Measurements from ENCODE around the gene GLMP. TPM values are rescaled to one million over a fixed set of nuclear protein-coding genes. Genes with fewer than 3 reads are reported as not detected.

Gene GLMP
- total RNA-seq, 1 donor, result 55.3 TPM

DNA sequence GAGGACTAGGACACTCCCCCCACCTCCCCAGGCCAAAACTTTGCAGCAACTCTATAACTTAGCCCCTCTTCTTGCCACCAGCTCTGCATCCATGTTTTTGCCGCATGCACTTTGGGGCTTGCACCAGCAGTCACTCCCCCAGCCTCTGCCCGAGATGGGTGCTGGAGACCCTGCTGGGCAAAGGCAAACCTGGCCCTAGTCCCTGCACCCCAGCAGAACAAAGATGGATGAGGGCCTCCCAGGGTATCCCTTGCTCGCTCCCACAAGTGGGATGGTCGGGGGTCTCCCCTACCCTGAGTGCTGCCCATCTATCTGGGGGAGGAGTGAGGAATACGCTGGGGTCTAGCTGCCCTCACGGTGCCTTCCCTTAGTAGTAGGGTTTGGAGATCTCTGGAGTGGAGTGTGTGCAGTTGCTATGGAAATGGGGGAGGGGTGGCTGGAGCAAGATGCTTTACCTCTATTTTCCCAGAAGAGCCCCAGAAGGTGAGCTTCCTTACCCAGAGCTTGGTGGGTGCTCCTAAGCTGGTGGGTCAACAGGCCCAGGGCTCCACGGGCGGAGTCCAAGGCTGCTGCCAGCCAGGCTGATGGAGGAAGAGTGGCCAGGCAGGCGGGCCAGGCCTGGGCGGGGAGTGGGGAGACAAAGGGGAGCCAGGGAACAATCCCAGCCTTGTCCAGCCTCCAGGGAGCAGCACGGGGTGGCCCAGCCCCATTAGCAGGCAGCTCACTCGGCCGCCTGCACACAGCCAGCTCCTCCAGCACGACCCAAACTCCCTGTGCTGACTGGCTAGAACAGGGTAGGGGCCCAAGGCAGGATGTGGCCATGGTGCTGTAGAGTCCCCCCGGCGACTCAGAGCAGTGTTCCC, 47.8 kb downstream of the GLMP start, which contains the start of gene PAQR6:
Gene PAQR6 (minus strand): TSS at position 597 of the 863 bp plus-strand sequence. CDS start 1,325 bp downstream, outside the sequence.
- TF ChIP-seq, protein P1, sequence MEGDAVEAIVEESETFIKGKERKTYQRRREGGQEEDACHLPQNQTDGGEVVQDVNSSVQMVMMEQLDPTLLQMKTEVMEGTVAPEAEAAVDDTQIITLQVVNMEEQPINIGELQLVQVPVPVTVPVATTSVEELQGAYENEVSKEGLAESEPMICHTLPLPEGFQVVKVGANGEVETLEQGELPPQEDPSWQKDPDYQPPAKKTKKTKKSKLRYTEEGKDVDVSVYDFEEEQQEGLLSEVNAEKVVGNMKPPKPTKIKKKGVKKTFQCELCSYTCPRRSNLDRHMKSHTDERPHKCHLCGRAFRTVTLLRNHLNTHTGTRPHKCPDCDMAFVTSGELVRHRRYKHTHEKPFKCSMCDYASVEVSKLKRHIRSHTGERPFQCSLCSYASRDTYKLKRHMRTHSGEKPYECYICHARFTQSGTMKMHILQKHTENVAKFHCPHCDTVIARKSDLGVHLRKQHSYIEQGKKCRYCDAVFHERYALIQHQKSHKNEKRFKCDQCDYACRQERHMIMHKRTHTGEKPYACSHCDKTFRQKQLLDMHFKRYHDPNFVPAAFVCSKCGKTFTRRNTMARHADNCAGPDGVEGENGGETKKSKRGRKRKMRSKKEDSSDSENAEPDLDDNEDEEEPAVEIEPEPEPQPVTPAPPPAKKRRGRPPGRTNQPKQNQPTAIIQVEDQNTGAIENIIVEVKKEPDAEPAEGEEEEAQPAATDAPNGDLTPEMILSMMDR (IDR thresholded peaks at IDR 0.05; ENCODE audit: insufficient read depth, low read depth, low read length), result no peak
- H3K4me3 ChIP-seq (ENCODE audit: low read depth, low read length), result no peak within 1 kb of the TSS
- DNase-seq (ENCODE audit: low read depth), result no peak

DNA sequence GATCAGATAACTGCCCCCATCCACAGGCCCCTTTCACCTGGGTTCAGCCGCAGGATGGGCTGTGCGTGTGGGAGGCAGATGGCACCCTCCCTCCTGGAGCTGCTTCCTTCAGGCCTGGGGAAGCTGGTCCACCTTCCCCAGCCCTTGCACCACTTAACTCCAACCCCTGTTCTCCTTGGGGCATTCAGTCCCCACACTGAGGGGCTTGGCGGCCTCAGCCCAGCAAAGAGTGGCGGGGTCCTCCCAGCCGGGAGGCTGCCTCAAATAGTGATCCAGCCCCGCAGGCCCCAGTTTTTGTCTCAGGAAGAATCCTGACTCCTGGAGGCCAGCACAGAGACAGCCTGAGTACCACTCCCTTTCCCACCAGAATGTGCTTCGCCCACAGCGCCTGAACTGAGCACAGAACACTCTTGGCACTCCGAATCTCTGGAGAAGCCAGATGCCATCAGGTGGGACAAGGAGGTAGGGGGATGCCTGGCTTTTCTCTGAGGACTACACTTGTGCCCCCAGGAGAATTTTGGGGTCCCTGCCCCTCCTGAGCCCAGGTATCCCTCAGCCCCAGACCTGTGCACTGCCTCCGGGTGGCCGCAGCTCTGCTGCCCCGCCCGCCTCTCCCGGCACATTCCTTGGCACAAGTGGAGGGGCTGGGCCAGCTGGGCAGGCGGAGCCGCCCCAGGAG, 48.6 kb downstream of the GLMP start:
- TF ChIP-seq, protein P1 (IDR thresholded peaks at IDR 0.05; ENCODE audit: insufficient read depth, low read depth, low read length), result no peak
- no peak overlapping the region for H3K4me3 ChIP-seq (ENCODE audit: low read depth, low read length)
- DNase-seq (ENCODE audit: low read depth), result no peak

- TF ChIP-seq, protein P1 (IDR thresholded peaks at IDR 0.05; ENCODE audit: insufficient read depth, low read depth, low read length), result no peak
- H3K4me3 ChIP-seq (ENCODE audit: low read depth, low read length), result no peak overlapping the region
- no peak for DNase-seq (ENCODE audit: low read depth)
Observed at GRCh38 chr1:156246241-156246780, 49.2 kb downstream of the GLMP start.

DNA sequence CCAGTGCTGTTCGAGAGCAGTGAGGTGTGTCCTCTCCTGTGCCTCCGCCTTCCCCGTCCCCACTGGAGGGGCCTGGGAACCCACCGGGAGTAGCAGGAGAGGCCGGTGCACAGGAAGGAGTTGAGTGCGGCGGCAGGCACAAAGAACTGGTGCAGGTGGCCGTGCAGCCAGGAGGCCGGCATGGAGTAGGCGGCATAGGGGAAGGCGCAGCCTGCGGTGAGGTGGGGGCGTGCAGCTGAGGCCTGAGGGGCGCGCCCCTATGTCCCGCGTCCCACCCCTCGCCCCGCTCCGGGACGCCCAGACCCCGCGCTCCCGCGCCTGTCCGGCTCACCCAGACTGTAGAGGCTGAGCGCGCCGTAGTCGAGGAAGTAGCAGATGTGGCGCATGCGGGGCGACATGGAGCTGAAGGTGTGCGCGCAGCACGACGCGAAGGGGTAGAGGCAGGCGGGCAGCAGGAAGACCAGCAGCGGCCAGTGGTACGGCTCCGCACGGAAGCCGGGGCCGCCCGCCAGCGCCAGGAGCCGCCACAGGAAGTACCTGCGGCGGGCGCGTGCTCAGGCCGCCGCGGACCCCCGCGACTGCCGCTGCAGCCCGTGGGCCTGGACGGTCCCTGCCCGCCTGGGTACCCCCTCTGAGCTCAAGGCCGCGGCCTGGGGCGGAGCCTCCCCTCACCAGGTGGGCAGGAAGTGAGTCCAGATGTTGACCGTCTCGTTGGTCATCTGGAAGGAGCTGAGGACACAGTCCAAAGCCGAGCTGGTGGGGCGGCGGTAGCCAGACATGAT, 49.8 kb downstream of the GLMP start:
- TF ChIP-seq, protein P1 (IDR thresholded peaks at IDR 0.05; ENCODE audit: insufficient read depth, low read depth, low read length), result no peak
- peak; percentile 23 for DNase-seq (ENCODE audit: low read depth)
- peak overlapping the region; percentile 44 for H3K4me3 ChIP-seq (ENCODE audit: low read depth, low read length)

GRCh38 chr1:156244712-156245111, 50.8 kb downstream of the GLMP start:
- TF ChIP-seq, protein P1 (IDR thresholded peaks at IDR 0.05; ENCODE audit: insufficient read depth, low read depth, low read length), result no peak
- DNase-seq (ENCODE audit: low read depth), result no peak
- no peak overlapping the region for H3K4me3 ChIP-seq (ENCODE audit: low read depth, low read length)

GRCh38 chr1:156244126-156244525, 51.4 kb downstream of the GLMP start:
- no peak for DNase-seq (ENCODE audit: low read depth)
- TF ChIP-seq, protein P1 (IDR thresholded peaks at IDR 0.05; ENCODE audit: insufficient read depth, low read depth, low read length), result no peak
- H3K4me3 ChIP-seq (ENCODE audit: low read depth, low read length), result no peak overlapping the region

All from fibroblast of villous mesenchyme (primary cell).